Activated naive CD4-positive, alpha-beta T cell treated with anti-CD3 and anti-CD28 coated beads, Interleukin-2, amount 10 ng/mL, durations not matched to agents 7 days and 5 days (primary cell): ENCODE data around the gene KMT2E.

Experiments
- CTCF ChIA-PET: fragments of 350-600 bp; sonication (Branson Sonifier 250); formaldehyde crosslinking; loops from one replicate; lab custom pipeline; 2021; ENCODE audit warnings: antibody characterized with exemption; lab: Charles Lee
- DNase-seq: peaks from one replicate; pipeline ENCODE4 v3.0.0-alpha.2; 2020
- H3K27ac Mint-ChIP-seq: one replicate; pipeline ENCODE4 v1.8.0; 2021; ENCODE audit warnings: mild to moderate bottlenecking, moderate library complexity, mixed read lengths
- H3K27me3 Mint-ChIP-seq: one replicate; pipeline ENCODE4 v1.8.0; 2021; ENCODE audit warnings: mild to moderate bottlenecking, mixed read lengths
- H3K36me3 Mint-ChIP-seq: one replicate; pipeline ENCODE4 v1.8.0; 2021; ENCODE audit warnings: mixed read lengths
- H3K4me1 Mint-ChIP-seq: one replicate; pipeline ENCODE4 v1.8.0; 2021; ENCODE audit warnings: mixed read lengths
- H3K4me3 Mint-ChIP-seq: one replicate; pipeline ENCODE4 v1.8.0; 2021; ENCODE audit warnings: mild to moderate bottlenecking, moderate library complexity, mixed read lengths
- H3K9me3 Mint-ChIP-seq: one replicate; pipeline ENCODE4 v1.8.0; 2021; ENCODE audit warnings: mixed read lengths

KMT2E gene

GRCh38 chr7:105060923-105061322 is 46.9 kb downstream of the KMT2E start:
- no peaks in the 10 kb centered on the region for H3K9me3 Mint-ChIP-seq
- peaks cover 36% of the 10 kb centered on the region for H3K36me3 Mint-ChIP-seq
- H3K27me3 Mint-ChIP-seq: no peaks in the 10 kb centered on the region
- no peak for DNase-seq
- no peak overlapping the region for H3K4me3 Mint-ChIP-seq
- CTCF ChIA-PET: no interaction called here
- peaks cover 16% of the 10 kb centered on the region for H3K4me1 Mint-ChIP-seq
- no peak overlapping the region for H3K27ac Mint-ChIP-seq

GRCh38 chr7:105065104-105065503 is 51.1 kb downstream of the KMT2E start:
- no peak overlapping the region for H3K4me3 Mint-ChIP-seq
- DNase-seq: no peak
- CTCF ChIA-PET: no interaction called here
- no peaks in the 10 kb centered on the region for H3K27me3 Mint-ChIP-seq
- H3K27ac Mint-ChIP-seq: no peak overlapping the region
- no peaks in the 10 kb centered on the region for H3K9me3 Mint-ChIP-seq
- peaks cover 17% of the 10 kb centered on the region for H3K4me1 Mint-ChIP-seq
- H3K36me3 Mint-ChIP-seq: peaks cover 48% of the 10 kb centered on the region

GRCh38 chr7:105067691-105068090 is 53.7 kb downstream of the KMT2E start:
- DNase-seq: no peak
- Mint-ChIP-seq H3K27me3 (no peaks in the 10 kb centered on the region), H3K27ac (no peak overlapping the region), H3K4me3 (no peak overlapping the region), H3K9me3 (no peaks in the 10 kb centered on the region), H3K4me1 (peaks cover 12% of the 10 kb centered on the region), H3K36me3 (peaks cover 61% of the 10 kb centered on the region)
- CTCF ChIA-PET: no interaction called here

GRCh38 chr7:105068886-105069285 is 54.9 kb downstream of the KMT2E start:
- H3K4me3 Mint-ChIP-seq: no peak overlapping the region
- no peak overlapping the region for H3K27ac Mint-ChIP-seq
- CTCF ChIA-PET: interaction anchor here (0.6 kb wide), 1 partner anchor 12 kb away, joined by 3 read pairs; no protein-coding TSS in a partner anchor

GRCh38 chr7:105073143-105073542 is 59.1 kb downstream of the KMT2E start:
- Mint-ChIP-seq H3K4me1 (peaks cover 2% of the 10 kb centered on the region), H3K27ac (no peak overlapping the region)
- CTCF ChIA-PET: interaction anchor here (2.5 kb wide), 1 partner anchor 92 kb away, joined by 6 read pairs; no protein-coding TSS in a partner anchor

More at GRCh38 chr7:105068886-105069285, 54.9 kb downstream of the KMT2E start:
- DNase-seq: no peak
- no peaks in the 10 kb centered on the region for H3K9me3 Mint-ChIP-seq
- H3K4me1 Mint-ChIP-seq: peaks cover 5% of the 10 kb centered on the region
- H3K27me3 Mint-ChIP-seq: no peaks in the 10 kb centered on the region
- peaks cover 54% of the 10 kb centered on the region for H3K36me3 Mint-ChIP-seq

GRCh38 chr7:105079348-105079747 is 65.3 kb downstream of the KMT2E start:
- H3K9me3 Mint-ChIP-seq: no peaks in the 10 kb centered on the region
- no peaks in the 10 kb centered on the region for H3K4me1 Mint-ChIP-seq
- DNase-seq: no peak
- no peaks in the 10 kb centered on the region for H3K27me3 Mint-ChIP-seq
- CTCF ChIA-PET: no interaction called here
- no peak overlapping the region for H3K27ac Mint-ChIP-seq
- no peak overlapping the region for H3K4me3 Mint-ChIP-seq
- peaks cover 66% of the 10 kb centered on the region for H3K36me3 Mint-ChIP-seq

More at GRCh38 chr7:105073143-105073542, 59.1 kb downstream of the KMT2E start:
- DNase-seq: no peak
- no peaks in the 10 kb centered on the region for H3K9me3 Mint-ChIP-seq
- no peak overlapping the region for H3K4me3 Mint-ChIP-seq
- no peaks in the 10 kb centered on the region for H3K27me3 Mint-ChIP-seq
- peaks cover 67% of the 10 kb centered on the region for H3K36me3 Mint-ChIP-seq

GRCh38 chr7:105084581-105084980 is 70.6 kb downstream of the KMT2E start:
- Mint-ChIP-seq H3K27me3 (no peaks in the 10 kb centered on the region), H3K4me1 (no peaks in the 10 kb centered on the region), H3K36me3 (peaks cover 48% of the 10 kb centered on the region), H3K4me3 (no peak overlapping the region), H3K27ac (no peak overlapping the region), H3K9me3 (no peaks in the 10 kb centered on the region)
- no peak for DNase-seq
- CTCF ChIA-PET: no interaction called here

GRCh38 chr7:105086850-105087249 is 72.8 kb downstream of the KMT2E start:
- DNase-seq: no peak
- H3K4me1 Mint-ChIP-seq: no peaks in the 10 kb centered on the region
- H3K4me3 Mint-ChIP-seq: no peak overlapping the region
- H3K27me3 Mint-ChIP-seq: no peaks in the 10 kb centered on the region
- no peaks in the 10 kb centered on the region for H3K9me3 Mint-ChIP-seq
- CTCF ChIA-PET: no interaction called here
- H3K27ac Mint-ChIP-seq: no peak overlapping the region
- peaks cover 43% of the 10 kb centered on the region for H3K36me3 Mint-ChIP-seq

GRCh38 chr7:105087981-105088380 is 74.0 kb downstream of the KMT2E start:
- Mint-ChIP-seq H3K4me3 (no peak overlapping the region), H3K36me3 (peaks cover 43% of the 10 kb centered on the region), H3K27me3 (no peaks in the 10 kb centered on the region), H3K27ac (peak overlapping the region; percentile 64), H3K9me3 (no peaks in the 10 kb centered on the region), H3K4me1 (no peaks in the 10 kb centered on the region)
- CTCF ChIA-PET: no interaction called here
- DNase-seq: no peak

- Mint-ChIP-seq H3K4me3 (no peak overlapping the region), H3K36me3 (peaks cover 42% of the 10 kb centered on the region), H3K27me3 (no peaks in the 10 kb centered on the region), H3K27ac (peak overlapping the region; percentile 60), H3K9me3 (no peaks in the 10 kb centered on the region), H3K4me1 (no peaks in the 10 kb centered on the region)
- CTCF ChIA-PET: interaction anchor here (0.7 kb wide), 1 partner anchor 11 kb away, joined by 3 read pairs; no protein-coding TSS in a partner anchor
- DNase-seq: no peak
These were observed 74.5 kb downstream of the KMT2E start for GRCh38 chr7:105088456-105088855.

GRCh38 chr7:105094966-105095365 is 81.0 kb downstream of the KMT2E start:
- H3K27ac Mint-ChIP-seq: no peak overlapping the region
- no peak for DNase-seq
- H3K36me3 Mint-ChIP-seq: peaks cover 52% of the 10 kb centered on the region
- CTCF ChIA-PET: no interaction called here
- no peak overlapping the region for H3K4me3 Mint-ChIP-seq
- H3K9me3 Mint-ChIP-seq: no peaks in the 10 kb centered on the region
- H3K27me3 Mint-ChIP-seq: no peaks in the 10 kb centered on the region
- H3K4me1 Mint-ChIP-seq: peaks cover 15% of the 10 kb centered on the region

GRCh38 chr7:105096306-105096705 is 82.3 kb downstream of the KMT2E start:
- Mint-ChIP-seq H3K9me3 (no peaks in the 10 kb centered on the region), H3K27me3 (no peaks in the 10 kb centered on the region), H3K36me3 (peaks cover 58% of the 10 kb centered on the region), H3K27ac (peak overlapping the region; percentile 19), H3K4me3 (no peak overlapping the region), H3K4me1 (peaks cover 24% of the 10 kb centered on the region)
- DNase-seq: no peak
- CTCF ChIA-PET: interaction anchor here (1.9 kb wide), 1 partner anchor 115 kb away, joined by 5 read pairs; no protein-coding TSS in a partner anchor

- Mint-ChIP-seq H3K9me3 (no peaks in the 10 kb centered on the region), H3K4me3 (no peak overlapping the region), H3K27ac (no peak overlapping the region), H3K4me1 (peaks cover 27% of the 10 kb centered on the region), H3K36me3 (peaks cover 55% of the 10 kb centered on the region), H3K27me3 (no peaks in the 10 kb centered on the region)
- DNase-seq: no peak
- CTCF ChIA-PET: interaction anchor here (1.9 kb wide), 1 partner anchor 116 kb away, joined by 5 read pairs; no protein-coding TSS in a partner anchor
These were observed 83.6 kb downstream of the KMT2E start for GRCh38 chr7:105097619-105098018.

- Mint-ChIP-seq H3K36me3 (peaks cover 55% of the 10 kb centered on the region), H3K27ac (no peak overlapping the region), H3K4me1 (peaks cover 27% of the 10 kb centered on the region), H3K9me3 (no peaks in the 10 kb centered on the region), H3K27me3 (no peaks in the 10 kb centered on the region), H3K4me3 (no peak overlapping the region)
- CTCF ChIA-PET: interaction anchor here (0.6 to 1.3 kb wide), 3 partner anchors 10 to 433 kb away, joined by 3 to 6 read pairs (median 3); partner anchors contain the start of gene RINT1
- DNase-seq: no peak
These were observed 85.0 kb downstream of the KMT2E start for GRCh38 chr7:105098863-105099515.

GRCh38 chr7:105101864-105102263 is 87.9 kb downstream of the KMT2E start:
- DNase-seq: no peak
- peaks cover 27% of the 10 kb centered on the region for H3K4me1 Mint-ChIP-seq
- CTCF ChIA-PET: no interaction called here
- no peaks in the 10 kb centered on the region for H3K27me3 Mint-ChIP-seq
- no peak overlapping the region for H3K4me3 Mint-ChIP-seq
- peaks cover 60% of the 10 kb centered on the region for H3K36me3 Mint-ChIP-seq
- no peak overlapping the region for H3K27ac Mint-ChIP-seq
- H3K9me3 Mint-ChIP-seq: no peaks in the 10 kb centered on the region
